K562 (cell line): ENCODE results near the gene OLFML2A. TPM values are rescaled to one million over a fixed set of nuclear protein-coding genes. Genes with fewer than 3 reads are reported as not detected.

Source experiments
- ARID1B ChIP-seq: fragments of 450-650 bp; IDR thresholded peaks from 2 replicates; pipeline ENCODE4 v1.6.1; 2016; ENCODE audit warnings: antibody characterized with exemption, mild to moderate bottlenecking, inconsistent platforms
- ARID4B ChIP-seq: sonication (generic); formaldehyde crosslinking; IDR thresholded peaks from 2 replicates; pipeline ENCODE4 v1.8.0; 2022; ENCODE audit warnings: mild to moderate bottlenecking, missing genetic modification reagents
- BCLAF1 ChIP-seq, 2 experiments: fragments of 450-650 bp in 1 of 2; IDR thresholded peaks; 2 replicates each; pipeline ENCODE4 v1.6.1; 2011 to 2017; ENCODE audit warnings: low read depth in 2 of 2, antibody characterized with exemption in 1 of 2, borderline replicate concordance in 1 of 2, low read length in 1 of 2, mild to moderate bottlenecking in 1 of 2, mixed read lengths in 1 of 2; ENCODE audit not compliant: control insufficient read depth in 1 of 2
- GATAD2B ChIP-seq: fragments of 450-650 bp; IDR thresholded peaks from 2 replicates; pipeline ENCODE4 v1.6.1; 2017; ENCODE audit warnings: mild to moderate bottlenecking, borderline replicate concordance
- NCOA6 ChIP-seq: fragments of 450-650 bp; IDR thresholded peaks from 2 replicates; pipeline ENCODE4 v1.6.1; 2017; ENCODE audit warnings: mild to moderate bottlenecking
- POLR2H ChIP-seq: IDR thresholded peaks from 2 replicates; pipeline ENCODE4 v1.6.1; 2016; ENCODE audit warnings: missing genetic modification characterization, low read depth, mild to moderate bottlenecking, control low read depth, missing compliant biosample characterization, moderate library complexity
- RBBP5 ChIP-seq: fragments of 200-600 bp; sonication (generic); IDR thresholded peaks from 2 replicates; pipeline ENCODE4 v1.6.1; 2012; ENCODE audit warnings: borderline replicate concordance, mild to moderate bottlenecking, low read length, control low read depth, inconsistent platforms; ENCODE audit not compliant: insufficient read depth, poor library complexity, severe bottlenecking
- RFX5 ChIP-seq: IDR thresholded peaks from 2 replicates; pipeline ENCODE4 v1.6.1; 2011; ENCODE audit warnings: low read depth, mild to moderate bottlenecking, improper control_type of control experiment, low read length
- SIN3A ChIP-seq, 2 experiments: fragments of 150-350 bp in 1 of 2; IDR thresholded peaks; 2 replicates each; pipeline ENCODE4 v1.6.1; 2011 to 2016; ENCODE audit warnings: borderline replicate concordance in 2 of 2, low read depth in 2 of 2, low read length in 2 of 2, mild to moderate bottlenecking in 2 of 2, moderate library complexity in 2 of 2; ENCODE audit not compliant: control insufficient read depth in 1 of 2
- SMAD4 ChIP-seq: fragments of 250-450 bp; sonication (Bioruptor Pico); conservative IDR thresholded peaks from 2 replicates; pipeline ENCODE4 v1.8.0; 2021; ENCODE audit warnings: inconsistent platforms, mild to moderate bottlenecking, moderate library complexity
- TAL1 ChIP-seq: fragments of 450-650 bp; IDR thresholded peaks from 2 replicates; pipeline ENCODE4 v1.6.1; 2016; ENCODE audit warnings: mild to moderate bottlenecking
- TCF3 ChIP-seq: sonication (generic); formaldehyde crosslinking; IDR thresholded peaks from 2 replicates; pipeline ENCODE4 v1.4.0; 2020; ENCODE audit warnings: mild to moderate bottlenecking, missing genetic modification reagents
- TEAD4 ChIP-seq, 2 experiments: sonication (generic) in 1 of 2; formaldehyde crosslinking in 1 of 2; IDR thresholded peaks; 2 replicates each; pipeline versions ENCODE4 v1.6.1 to v1.8.0; 2012 to 2022; ENCODE audit warnings: borderline replicate concordance in 1 of 2, inconsistent platforms in 1 of 2, low read length in 1 of 2, mild to moderate bottlenecking in 1 of 2, missing genetic modification reagents in 1 of 2
- ZNF512 ChIP-seq: IDR thresholded peaks from 2 replicates; pipeline ENCODE4 v1.6.1; 2016; ENCODE audit warnings: missing genetic modification characterization, missing compliant biosample characterization
- ZNF76 ChIP-seq: fragments of 250-450 bp; sonication (Bioruptor Pico); IDR thresholded peaks from 2 replicates; pipeline ENCODE4 v1.4.0; 2020; ENCODE audit warnings: mild to moderate bottlenecking, moderate library complexity, borderline replicate concordance
- ZNF764 ChIP-seq: fragments of 250-450 bp; sonication (Bioruptor Pico); IDR thresholded peaks from 2 replicates; pipeline ENCODE4 v1.4.0; 2020; ENCODE audit warnings: low read depth, mild to moderate bottlenecking, moderate library complexity
- polyA plus RNA-seq, 8 experiments: library from polyadenylated mRNA; depleted of rRNA in 4 of 8; stranded (reverse) in 5 of 8; unstranded in 3 of 8; fragments of >200 nt; fragmentation: Nextera tagmentation in 2 of 8; fragmentation: Illumina TruSeq in 1 of 8; extraction: Ambion mirVana in 2 of 8; extraction: Trizol in 1 of 8; gene quantifications; 2 replicates each; pipeline versions ENCODE4 v1.2.1 to v1.2.3, GENCODE V29; 2011 to 2014; ENCODE audit warnings: inconsistent platforms in 1 of 8, missing spikeins in 1 of 8
- total RNA-seq, 7 experiments: library from RNA; depleted of rRNA in 6 of 7; stranded (reverse); fragments of >200 nt in 6 of 7; fragmentation: Illumina TruSeq in 2 of 7; extraction: Trizol in 2 of 7; gene quantifications; 2 replicates each; pipeline versions ENCODE4 v1.2.1 to v1.2.3, GENCODE V29; 2011 to 2021; ENCODE audit warnings: low replicate concordance in 1 of 7

The OLFML2A gene
- total and polyA plus RNA-seq, 9 of the 15 experiments (the other 6 are each of a cell fraction or from before 2014, with no cell fraction given) = 0.16 TPM; not detected in 8

- TF ChIP-seq ZNF76 (CRISPR knock-in tag) (no peak), TAL1 (peak; percentile 23; the same call in 1 of the 2 replicates), TEAD4 (IDR thresholded peaks at IDR 0.05; ENCODE audit: low read length) (peak; percentile 35; the same call in 1 of the 2 replicates), TEAD4 (CRISPR knock-in tag; IDR thresholded peaks at IDR 0.05; ENCODE audit: borderline replicate concordance) (no peak), GATAD2B (no peak), POLR2H (no peak), ARID4B (CRISPR knock-in tag) (no peak), RFX5 (no peak), BCLAF1 (IDR thresholded peaks at IDR 0.05; ENCODE audit: borderline replicate concordance in 1 of 2, control insufficient read depth in 1 of 2, low read depth in 2 of 2, low read length in 1 of 2) (no peak), ZNF764 (CRISPR knock-in tag) (no peak), SMAD4 (CRISPR knock-in tag) (no peak), ARID1B (peak; percentile 39), ZNF512 (tag) (no peak), NCOA6 (no peak), TCF3 (CRISPR knock-in tag) (peak; percentile 35; the same call in 1 of the 2 replicates), RBBP5 (no peak), SIN3A (IDR thresholded peaks at IDR 0.05; ENCODE audit: borderline replicate concordance in 2 of 2, control insufficient read depth in 1 of 2, low read depth in 2 of 2, low read length in 2 of 2) (no peak)
These were observed 15.2 kb upstream of the OLFML2A start (continued) for GRCh38 chr9:124761710-124762109.
